Natural killer cell treated with Interleukin-12 subunit alpha and Interleukin-12 subunit beta and Interleukin-15 and Interleukin-18, amount 100 ng/mL, for 72 hours (primary cell): ENCODE measurements around the gene SLC25A30. TPM values are rescaled to one million over a fixed set of nuclear protein-coding genes. Genes with fewer than 3 reads are reported as not detected.
A peak's percentile ranks its signal among the peaks of the same experiment; 100 is the strongest.

Source experiments
- ATAC-seq, 2 donors: fragments of 150-1000 bp; cut with Tn5 transposase in 1 of 2; sonication (Bioruptor Pico), chemical (Tn5 transposase) in 1 of 2; 2 replicates each; pipeline ENCODE4 v1.10.0; 2021
- DNase-seq: peaks from one replicate; pipeline ENCODE4 v3.0.0; 2022; ENCODE audit warnings: low spot score
- H3K27ac Mint-ChIP-seq, 2 donors: 1 replicate in 1 of 2; 2 replicates in 1 of 2; pipeline ENCODE4 v1.8.0; 2022; ENCODE audit warnings: mixed read lengths in 2 of 2, mild to moderate bottlenecking in 1 of 2, moderate library complexity in 1 of 2
- H3K27me3 Mint-ChIP-seq, 2 donors: 1 replicate in 1 of 2; 2 replicates in 1 of 2; pipeline ENCODE4 v1.8.0; 2022; ENCODE audit warnings: mixed read lengths in 2 of 2
- H3K36me3 Mint-ChIP-seq: one replicate; pipeline ENCODE4 v1.8.0; 2022; ENCODE audit warnings: mixed read lengths
- H3K4me1 Mint-ChIP-seq, 2 donors: 1 replicate in 1 of 2; 2 replicates in 1 of 2; pipeline ENCODE4 v1.8.0; 2022; ENCODE audit warnings: low read depth in 2 of 2, mixed read lengths in 2 of 2, mild to moderate bottlenecking in 1 of 2
- H3K4me3 Mint-ChIP-seq: one replicate; pipeline ENCODE4 v1.8.0; 2022; ENCODE audit warnings: mixed read lengths
- H3K9me3 Mint-ChIP-seq: 2 replicates; pipeline ENCODE4 v1.8.0; 2022; ENCODE audit warnings: mixed read lengths
- total RNA-seq, 2 donors: library from RNA; stranded (reverse); gene quantifications; one replicate each; pipeline ENCODE4 v1.2.3, GENCODE V29; 2022

SLC25A30 gene
- total RNA-seq = 10 to 100 TPM; 28.3 to 38.8 TPM

GRCh38 chr13:45417790-45418534 lies at the start of gene SLC25A30:
Gene SLC25A30, minus strand, starts transcription at chr13:45418373. Its CDS starts 6,948 bp downstream, at chr13:45411425.
- H3K27me3 Mint-ChIP-seq = no peaks in the 10 kb centered on the region
- ATAC-seq (peak; percentile 98 to 99), DNase-seq (peak; percentile 95)
- H3K4me3 Mint-ChIP-seq = peak within 1 kb of the TSS; percentile 90
- no peaks in the 10 kb centered on the region for H3K9me3 Mint-ChIP-seq
- no peaks in the 10 kb centered on the region for H3K36me3 Mint-ChIP-seq
- H3K27ac Mint-ChIP-seq = peak within 1 kb of the TSS; percentile 97 to 100
- H3K4me1 Mint-ChIP-seq = peaks cover 14 to 19% of the 10 kb centered on the region in 2 donors

- peak overlapping the region; percentile 91 for H3K4me3 Mint-ChIP-seq
- H3K9me3 Mint-ChIP-seq = no peaks in the 10 kb centered on the region
- DNase-seq (no peak), ATAC-seq (no peak)
- H3K4me1 Mint-ChIP-seq = peaks cover 39 to 59% of the 10 kb centered on the region in 2 donors
- H3K36me3 Mint-ChIP-seq = peaks cover 11% of the 10 kb centered on the region
- peak overlapping the region; percentile 91 to 97 for H3K27ac Mint-ChIP-seq
- H3K27me3 Mint-ChIP-seq = peaks cover 0 to 4% of the 10 kb centered on the region in 2 donors
These were observed 48.2 kb upstream of the SLC25A30 start for GRCh38 chr13:45466359-45466758.

GRCh38 chr13:45464687-45465453 lies 46.7 kb upstream of the SLC25A30 start, which contains the start of gene COG3:
Gene COG3, plus strand, starts transcription at chr13:45464939. Its CDS starts 98 bp downstream, at chr13:45465037.
- H3K9me3 Mint-ChIP-seq = no peaks in the 10 kb centered on the region
- peaks cover 8% of the 10 kb centered on the region for H3K36me3 Mint-ChIP-seq
- H3K4me1 Mint-ChIP-seq = peaks cover 34 to 45% of the 10 kb centered on the region in 2 donors
- H3K27ac Mint-ChIP-seq = peak within 1 kb of the TSS; percentile 91 to 97
- peak; percentile 99 to 100 for ATAC-seq
- H3K4me3 Mint-ChIP-seq = peak within 1 kb of the TSS; percentile 91
- H3K27me3 Mint-ChIP-seq = peaks cover 0 to 8% of the 10 kb centered on the region in 2 donors
- DNase-seq = peak; percentile 97

GRCh38 chr13:45464141-45464686 lies 46.0 kb upstream of the SLC25A30 start:
- Mint-ChIP-seq H3K36me3 (peaks cover 10% of the 10 kb centered on the region), H3K9me3 (no peaks in the 10 kb centered on the region), H3K27ac (peak overlapping the region; percentile 91 to 97), H3K4me3 (peak overlapping the region; percentile 91), H3K4me1 (peaks cover 28 to 44% of the 10 kb centered on the region in 2 donors), H3K27me3 (peaks cover under 1 to 13% of the 10 kb centered on the region in 2 donors)
- no peak for ATAC-seq
- DNase-seq = no peak

GRCh38 chr13:45456196-45456972 lies 38.2 kb upstream of the SLC25A30 start:
- Mint-ChIP-seq H3K27ac (no peak overlapping the region), H3K4me1 (no peaks in the 10 kb centered on the region), H3K4me3 (no peak overlapping the region), H3K9me3 (peaks cover 6% of the 10 kb centered on the region), H3K27me3 (peaks cover 13 to 14% of the 10 kb centered on the region in 2 donors), H3K36me3 (peaks cover 12% of the 10 kb centered on the region)
- ATAC-seq = no peak
- DNase-seq = no peak

GRCh38 chr13:45454204-45454603 lies 36.0 kb upstream of the SLC25A30 start:
- ATAC-seq (no peak), DNase-seq (no peak)
- H3K9me3 Mint-ChIP-seq = peaks cover 6% of the 10 kb centered on the region
- peaks cover 9% of the 10 kb centered on the region for H3K36me3 Mint-ChIP-seq
- H3K27ac Mint-ChIP-seq = no peak overlapping the region
- no peaks in the 10 kb centered on the region for H3K4me1 Mint-ChIP-seq
- H3K27me3 Mint-ChIP-seq = peaks cover 5 to 17% of the 10 kb centered on the region in 2 donors
- no peak overlapping the region for H3K4me3 Mint-ChIP-seq

GRCh38 chr13:45451282-45451681 lies 33.1 kb upstream of the SLC25A30 start:
- no peaks in the 10 kb centered on the region for H3K4me1 Mint-ChIP-seq
- ATAC-seq (no peak), DNase-seq (no peak)
- H3K4me3 Mint-ChIP-seq = no peak overlapping the region
- no peaks in the 10 kb centered on the region for H3K9me3 Mint-ChIP-seq
- H3K27ac Mint-ChIP-seq = no peak overlapping the region
- no peaks in the 10 kb centered on the region for H3K36me3 Mint-ChIP-seq
- H3K27me3 Mint-ChIP-seq = peaks cover 0 to 16% of the 10 kb centered on the region in 2 donors

GRCh38 chr13:45448965-45449559 lies 30.9 kb upstream of the SLC25A30 start:
- ATAC-seq = no peak

GRCh38 chr13:45447050-45447661 lies 29.0 kb upstream of the SLC25A30 start:
- Mint-ChIP-seq H3K36me3 (no peaks in the 10 kb centered on the region), H3K27me3 (peaks cover 0 to 21% of the 10 kb centered on the region in 2 donors), H3K27ac (no peak overlapping the region), H3K9me3 (no peaks in the 10 kb centered on the region), H3K4me3 (no peak overlapping the region), H3K4me1 (no peaks in the 10 kb centered on the region)
- DNase-seq (no peak), ATAC-seq (no peak)

More at GRCh38 chr13:45448965-45449559, 30.9 kb upstream of the SLC25A30 start:
- Mint-ChIP-seq H3K4me1 (no peaks in the 10 kb centered on the region), H3K27ac (no peak overlapping the region), H3K36me3 (no peaks in the 10 kb centered on the region), H3K9me3 (no peaks in the 10 kb centered on the region), H3K27me3 (peaks cover 0 to 21% of the 10 kb centered on the region in 2 donors), H3K4me3 (no peak overlapping the region)
- DNase-seq = no peak

- H3K27me3 Mint-ChIP-seq = peaks cover 0 to 21% of the 10 kb centered on the region in 2 donors
- DNase-seq = no peak
- no peaks in the 10 kb centered on the region for H3K36me3 Mint-ChIP-seq
- ATAC-seq = no peak
- H3K9me3 Mint-ChIP-seq = no peaks in the 10 kb centered on the region
- no peak overlapping the region for H3K27ac Mint-ChIP-seq
- peaks cover 7% of the 10 kb centered on the region in 2 donors for H3K4me1 Mint-ChIP-seq
- no peak overlapping the region for H3K4me3 Mint-ChIP-seq
These were observed 28.0 kb upstream of the SLC25A30 start for GRCh38 chr13:45446181-45446580.

- Mint-ChIP-seq H3K4me3 (no peak overlapping the region), H3K27me3 (peaks cover 0 to 18% of the 10 kb centered on the region in 2 donors), H3K4me1 (peaks cover 7 to 8% of the 10 kb centered on the region in 2 donors), H3K9me3 (no peaks in the 10 kb centered on the region), H3K36me3 (no peaks in the 10 kb centered on the region), H3K27ac (no peak overlapping the region)
- ATAC-seq (no peak), DNase-seq (no peak)
These were observed 26.9 kb upstream of the SLC25A30 start for GRCh38 chr13:45445053-45445452.

- Mint-ChIP-seq H3K27ac (peak overlapping the region; percentile 13 to 85), H3K27me3 (peaks cover 0 to 9% of the 10 kb centered on the region in 2 donors), H3K4me1 (peaks cover 7 to 9% of the 10 kb centered on the region in 2 donors), H3K36me3 (no peaks in the 10 kb centered on the region), H3K9me3 (no peaks in the 10 kb centered on the region), H3K4me3 (peak overlapping the region; percentile 45)
- peak; percentile 70 to 80 for ATAC-seq
- no peak for DNase-seq
These were observed 23.5 kb upstream of the SLC25A30 start for GRCh38 chr13:45441633-45442032.
